MV-4-11 (cell line): ENCODE data around the gene GALNT8.

Experiments used
- DNase-seq: peaks from one replicate; lab custom pipeline; 2025; lab: John Stamatoyannopoulos, UW

GALNT8 gene

DNA sequence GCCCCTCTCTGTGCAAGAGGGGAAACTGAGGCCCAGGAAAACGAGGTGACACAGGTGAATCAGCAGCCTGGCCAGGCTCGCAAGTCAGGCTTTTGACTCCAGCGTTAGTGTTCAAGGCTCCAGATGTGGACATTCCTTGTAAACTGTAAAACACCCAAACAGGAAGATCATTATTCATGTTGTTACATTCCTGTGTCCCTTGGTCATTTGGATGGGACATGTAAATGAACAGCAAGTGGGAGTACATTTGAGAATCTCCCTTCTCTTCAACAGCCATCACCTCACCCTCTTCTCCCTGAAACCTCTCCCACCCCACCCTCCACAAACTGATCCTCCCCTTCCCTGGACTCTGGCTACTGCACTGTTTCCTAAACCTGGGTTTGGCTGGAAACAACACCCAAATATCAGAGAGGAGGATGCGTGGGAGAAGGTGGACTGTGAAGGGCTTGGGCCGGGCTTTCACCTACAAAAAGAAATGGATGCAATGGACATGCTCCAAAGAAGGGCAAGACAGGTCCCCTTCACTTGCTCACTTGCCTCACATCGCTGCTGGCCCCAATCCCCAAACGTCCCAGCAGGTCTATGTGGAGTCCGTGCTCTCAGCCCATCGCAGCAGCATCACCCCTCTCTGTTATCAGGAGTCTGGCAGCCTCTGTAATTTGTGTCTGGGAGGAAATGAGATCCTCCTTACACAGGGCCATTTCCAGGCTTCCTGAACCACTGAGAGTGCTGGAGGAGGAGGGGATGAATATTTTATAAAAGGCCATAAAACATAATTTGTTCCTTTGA, 76.7 kb downstream of the GALNT8 start:
- DNase-seq = no peak

- DNase-seq = no peak
Measured at GRCh38 chr12:4800555-4800954, 80.4 kb downstream of the GALNT8 start.

DNA sequence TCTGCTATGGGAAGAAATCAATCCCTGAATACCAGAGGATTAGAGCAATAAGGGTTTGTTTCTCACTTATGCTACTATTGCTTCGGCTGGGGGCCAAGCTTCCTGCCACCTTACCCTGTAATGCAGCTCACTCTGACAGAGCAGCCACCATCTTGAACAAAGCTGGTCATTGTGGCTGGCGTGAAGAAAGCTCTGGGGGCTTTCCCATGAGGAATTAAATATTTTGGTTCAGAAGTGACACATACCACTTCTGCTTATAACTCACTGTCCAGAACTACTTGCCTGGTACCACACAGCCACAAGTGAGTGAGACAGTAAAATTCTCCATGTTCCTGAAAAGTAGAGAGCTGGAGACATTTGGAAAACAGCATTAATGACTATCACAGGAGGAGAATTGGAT, 82.6 kb downstream of the GALNT8 start:
- no peak for DNase-seq

- no peak for DNase-seq
Measured at GRCh38 chr12:4806439-4807115, 86.4 kb downstream of the GALNT8 start.

GRCh38 chr12:4807116-4807783, 87.0 kb downstream of the GALNT8 start:
- DNase-seq = no peak

- DNase-seq = no peak
Measured at GRCh38 chr12:4807813-4808212, 87.6 kb downstream of the GALNT8 start.

GRCh38 chr12:4809013-4809448, 88.8 kb downstream of the GALNT8 start:
- DNase-seq = no peak

- DNase-seq = no peak
Measured at GRCh38 chr12:4809449-4810218, 89.4 kb downstream of the GALNT8 start.

GRCh38 chr12:4810219-4810671, 90.0 kb downstream of the GALNT8 start:
- no peak for DNase-seq

DNA sequence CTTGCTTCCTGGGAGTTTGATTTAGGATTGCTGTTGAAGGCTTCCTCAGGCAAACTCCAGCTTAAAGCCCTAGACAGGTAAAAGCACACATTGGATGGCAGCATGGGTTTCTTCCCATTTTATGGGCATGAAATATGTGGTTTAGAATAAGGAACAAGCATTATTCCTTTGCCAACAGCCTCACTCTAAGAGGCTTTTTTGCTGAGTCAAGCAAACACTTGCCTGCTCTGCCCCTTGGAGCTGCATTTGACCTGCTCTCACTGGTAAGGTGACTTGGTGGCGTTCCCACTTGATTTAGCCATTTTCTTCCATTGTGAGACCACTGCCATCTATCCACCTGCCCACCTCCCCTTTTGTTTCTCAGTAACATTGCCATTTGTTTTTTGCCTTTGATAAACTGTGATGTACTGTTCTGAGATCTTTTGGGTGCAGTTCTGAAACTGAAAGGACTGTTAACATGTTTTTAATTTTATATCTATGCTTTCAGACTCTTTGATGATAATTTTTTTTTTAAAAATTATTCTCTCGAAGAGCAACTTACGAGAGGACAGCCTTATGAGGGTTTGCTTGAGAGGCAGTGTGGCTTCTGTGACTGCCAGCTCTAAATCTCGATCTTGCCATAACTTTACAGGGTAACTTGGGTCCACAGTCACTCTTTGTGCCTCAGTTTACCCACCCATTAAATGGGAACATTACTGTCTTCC, 92.6 kb downstream of the GALNT8 start:
- DNase-seq = no peak

DNA sequence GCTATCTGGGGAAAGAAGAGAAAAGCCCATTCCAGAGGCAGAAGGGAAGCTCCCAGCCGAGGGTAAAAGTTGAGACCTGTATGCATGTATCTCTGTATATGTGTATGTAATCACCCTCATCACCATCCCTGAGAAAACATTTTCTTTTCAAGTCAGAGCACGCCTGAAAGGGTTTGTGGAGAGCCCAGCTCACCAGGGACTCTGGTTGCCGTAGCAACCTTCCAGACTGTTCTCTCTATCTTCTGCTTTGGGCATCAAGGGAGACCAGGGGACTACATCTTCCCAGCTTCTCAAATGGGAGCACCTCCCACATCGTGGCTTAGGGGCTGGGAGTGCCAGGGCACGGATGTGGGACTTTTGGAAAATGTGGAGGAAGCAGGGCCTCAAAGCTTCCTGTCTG, 93.5 kb downstream of the GALNT8 start:
- DNase-seq = no peak

DNA sequence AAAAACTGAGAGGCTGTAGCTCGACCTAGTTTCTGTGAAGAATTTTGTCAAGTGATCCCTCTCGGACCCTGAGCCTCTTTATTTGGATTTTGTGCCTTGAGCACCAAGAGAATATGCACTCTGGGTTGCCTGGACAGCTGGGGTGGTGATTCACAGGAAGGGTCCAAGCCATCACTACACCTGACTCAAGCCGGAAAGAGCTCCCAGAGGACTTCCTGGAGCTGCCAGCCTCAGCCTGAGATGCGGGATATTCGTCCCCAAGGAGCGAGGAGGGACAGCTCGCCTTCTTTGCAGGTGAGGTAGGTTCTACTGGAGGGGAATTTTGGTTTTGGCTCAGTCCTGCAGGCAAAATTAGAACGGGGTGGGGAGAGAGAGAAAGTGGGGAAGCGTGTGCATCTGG, 94.3 kb downstream of the GALNT8 start:
- DNase-seq = no peak

- DNase-seq = no peak
Measured at GRCh38 chr12:4816744-4817525, 96.7 kb downstream of the GALNT8 start.

- peak; percentile 16 for DNase-seq
Measured at GRCh38 chr12:4817880-4818279, 97.7 kb downstream of the GALNT8 start.

- DNase-seq = peak; percentile 89
Measured at GRCh38 chr12:4819654-4820053, 99.5 kb downstream of the GALNT8 start.

GRCh38 chr12:4820971-4821370, 100.8 kb downstream of the GALNT8 start:
- DNase-seq = peak; percentile 71
